Erythroblast (primary cell): ENCODE data around the gene GPR137.

Experiments used
- GATA1 ChIP-seq: IDR thresholded peaks from 2 replicates; pipeline ENCODE4 v1.6.1; 2011; ENCODE audit warnings: low read depth, mild to moderate bottlenecking, control low read depth, low read length, moderate library complexity
- POLR2A ChIP-seq: IDR thresholded peaks from 2 replicates; pipeline ENCODE4 v1.6.1; 2011; ENCODE audit warnings: mild to moderate bottlenecking, low read length

GRCh38 chr11:64256300-64256699 is 29.3 kb upstream of the GPR137 start:
- TF ChIP-seq POLR2A (no peak), GATA1 (no peak)
